NCI-H146 (cell line): ENCODE measurements around the gene ZBBX.
"Not testable (repeated sequence)": the region's sequence is repeated elsewhere in the genome, so short reads cannot be mapped to it uniquely, and the experiment has no call there.

Experiments used
- DNase-seq: peaks from one replicate; lab custom pipeline; 2025; lab: John Stamatoyannopoulos, UW

Gene ZBBX

GRCh38 chr3:167380004-167380689, at the start of gene ZBBX:
Gene ZBBX (minus strand): TSS chr3:167380297. CDS start chr3:167372901, 7,396 bp downstream.
- peak; percentile 97 for DNase-seq

GRCh38 chr3:167426962-167427361, 46.9 kb upstream of the ZBBX start:
- DNase-seq, result not testable (repeated sequence)

- not testable (repeated sequence) for DNase-seq
Measured at GRCh38 chr3:167422396-167422795, 42.3 kb upstream of the ZBBX start.

GRCh38 chr3:167409611-167410010, 29.5 kb upstream of the ZBBX start:
- no peak for DNase-seq

- DNase-seq, result peak; percentile 52
Measured at GRCh38 chr3:167406876-167407492, 26.9 kb upstream of the ZBBX start.

- no peak for DNase-seq
Measured at GRCh38 chr3:167397826-167398225, 17.7 kb upstream of the ZBBX start.

GRCh38 chr3:167396075-167396474, 16.0 kb upstream of the ZBBX start:
- no peak for DNase-seq

- DNase-seq, result no peak
Measured at GRCh38 chr3:167394003-167394402, 13.9 kb upstream of the ZBBX start.

GRCh38 chr3:167382155-167382554, 2.1 kb upstream of the ZBBX start:
- no peak for DNase-seq

GRCh38 chr3:167375478-167375877, 4.6 kb downstream of the ZBBX start:
- no peak for DNase-seq

- DNase-seq, result no peak
Measured at GRCh38 chr3:167372138-167372537, 8.0 kb downstream of the ZBBX start.

GRCh38 chr3:167361948-167362347, 18.1 kb downstream of the ZBBX start:
- DNase-seq, result no peak

GRCh38 chr3:167361306-167361705, 18.8 kb downstream of the ZBBX start:
- DNase-seq, result no peak

- DNase-seq, result no peak
Measured at GRCh38 chr3:167355446-167355845, 24.7 kb downstream of the ZBBX start.

GRCh38 chr3:167354751-167355150, 25.3 kb downstream of the ZBBX start:
- DNase-seq, result no peak

GRCh38 chr3:167350245-167350862, 29.7 kb downstream of the ZBBX start:
- peak; percentile 56 for DNase-seq

- peak; percentile 38 for DNase-seq
Measured at GRCh38 chr3:167346171-167346570, 33.9 kb downstream of the ZBBX start.

- no peak for DNase-seq
Measured at GRCh38 chr3:167330993-167331785, 48.9 kb downstream of the ZBBX start.

- no peak for DNase-seq
Measured at GRCh38 chr3:167323572-167323971, 56.5 kb downstream of the ZBBX start.

GRCh38 chr3:167318996-167319615, 61.0 kb downstream of the ZBBX start:
- peak; percentile 13 for DNase-seq

GRCh38 chr3:167318306-167318705, 61.8 kb downstream of the ZBBX start:
- DNase-seq, result no peak

- DNase-seq, result no peak
Measured at GRCh38 chr3:167306319-167306718, 73.8 kb downstream of the ZBBX start.
